A549 (cell line): ENCODE results near the gene CEBPB. TPM values are rescaled to one million over a fixed set of nuclear protein-coding genes. Genes with fewer than 3 reads are reported as not detected.
A peak's percentile ranks its signal among the peaks of the same experiment; 100 is the strongest.

Source experiments
- ATAC-seq, 2 experiments: fragments of 200-7000 bp in 1 of 2; fragments of >200 bp in 1 of 2; cut with Nextera tagmentation in 1 of 2; cut with Tn5 transposase in 1 of 2; 3 replicates each; pipeline versions ENCODE4 v1.8.0 to v1.9.1; 2018 to 2020; ENCODE audit warnings: mild to moderate bottlenecking in 1 of 2, moderate library complexity in 1 of 2
- CTCF ChIA-PET: fragments of 300-600 bp; sonication (Branson Sonifier 250); formaldehyde crosslinking; extraction: SDS; loops from one replicate; lab custom pipeline; 2021; ENCODE audit warnings: antibody characterized with exemption, inconsistent platforms; lab: Yijun Ruan, JAX
- POLR2A ChIA-PET: fragments of 350-600 bp; formaldehyde crosslinking; extraction: SDS; loops from one replicate; lab custom pipeline; 2021; ENCODE audit warnings: antibody characterized with exemption, inconsistent platforms; lab: Yijun Ruan, JAX
- DNase-seq, 2 experiments: peaks; one replicate each; pipeline versions ENCODE4 v3.0.0 to v3.0.0-alpha.2; 2011 to 2016; ENCODE audit warnings: low read depth in 1 of 2, low spot score in 1 of 2
- FAIRE-seq: peaks from 2 replicates; lab custom pipeline; 2011; peaks lifted over from hg19 to GRCh38; lab: Jason Lieb, UNC
- H3K27ac ChIP-seq, 2 experiments: fragments of >200 bp; sonication (Bioruptor Twin); formaldehyde crosslinking; 3 replicates each; pipeline ENCODE4 v1.5.1; 2016 to 2017
- H3K4me1 ChIP-seq: fragments of >200 bp; sonication (Bioruptor Twin); formaldehyde crosslinking; 3 replicates; pipeline ENCODE4 v1.6.1; 2016
- H3K4me2 ChIP-seq: fragments of >200 bp; sonication (Bioruptor Twin); formaldehyde crosslinking; 3 replicates; pipeline ENCODE4 v1.6.1; 2016
- H3K4me3 ChIP-seq: fragments of >200 bp; sonication (Bioruptor Twin); formaldehyde crosslinking; 3 replicates; pipeline ENCODE4 v1.5.1; 2016
- H3K9me3 ChIP-seq: fragments of >200 bp; sonication (Bioruptor Twin); formaldehyde crosslinking; 3 replicates; pipeline ENCODE4 v1.6.1; 2016
- BHLHE40 ChIP-seq: IDR thresholded peaks from 2 replicates; pipeline ENCODE4 v1.6.1; 2012; ENCODE audit warnings: low read depth, low read length, inconsistent platforms
- CBX8 ChIP-seq: fragments of 200-600 bp; sonication (generic); IDR thresholded peaks from 2 replicates; pipeline ENCODE4 v1.6.1; 2016
- CHD4 ChIP-seq: fragments of 200-600 bp; sonication (generic); IDR thresholded peaks from 2 replicates; pipeline ENCODE4 v1.6.1; 2016; ENCODE audit warnings: antibody characterized with exemption, mild to moderate bottlenecking, borderline replicate concordance
- ELK1 ChIP-seq: fragments of 150-350 bp; IDR thresholded peaks from 2 replicates; pipeline ENCODE4 v1.6.1; 2014; ENCODE audit warnings: low read depth, mild to moderate bottlenecking, low read length
- EP300 ChIP-seq, 2 experiments: fragments of >200 bp; sonication (Bioruptor Twin); formaldehyde crosslinking; IDR thresholded peaks; 2 replicates in 1 of 2; 3 replicates in 1 of 2; pipeline ENCODE4 v1.6.1; 2016 to 2017
- FOSB ChIP-seq: fragments of 250-450 bp; sonication (Bioruptor Pico); IDR thresholded peaks from 2 replicates; pipeline ENCODE4 v1.5.0; 2020; ENCODE audit warnings: mild to moderate bottlenecking, moderate library complexity
- FOSL2 ChIP-seq, 2 experiments: fragments of 450-650 bp in 1 of 2; fragments of >200 bp in 1 of 2; sonication (Bioruptor Twin) in 1 of 2; formaldehyde crosslinking; IDR thresholded peaks; 2 replicates each; pipeline versions ENCODE4 v1.5.0 to v1.6.1; 2016 to 2020; ENCODE audit warnings: mild to moderate bottlenecking in 1 of 2, moderate library complexity in 1 of 2
- HDAC2 ChIP-seq: fragments of 200-600 bp; sonication (generic); IDR thresholded peaks from 2 replicates; pipeline ENCODE4 v1.6.1; 2016
- HEYL ChIP-seq: fragments of 250-450 bp; sonication (Bioruptor Pico); IDR thresholded peaks from 2 replicates; pipeline ENCODE4 v1.8.0; 2021; ENCODE audit warnings: mild to moderate bottlenecking, moderate library complexity
- HOXA7 ChIP-seq: fragments of 250-450 bp; sonication (Bioruptor Pico); IDR thresholded peaks from 2 replicates; pipeline ENCODE4 v1.5.0; 2020; ENCODE audit warnings: mild to moderate bottlenecking, moderate library complexity
- HOXB13 ChIP-seq: fragments of 250-450 bp; sonication (Bioruptor Pico); IDR thresholded peaks from 2 replicates; pipeline ENCODE4 v1.5.0; 2020; ENCODE audit warnings: low read depth, mild to moderate bottlenecking, moderate library complexity
- JUNB ChIP-seq: fragments of >200 bp; sonication (Bioruptor Twin); formaldehyde crosslinking; IDR thresholded peaks from 2 replicates; pipeline ENCODE4 v1.6.1; 2016
- KDM5A ChIP-seq: fragments of 200-600 bp; sonication (generic); IDR thresholded peaks from 2 replicates; pipeline ENCODE4 v1.6.1; 2016; ENCODE audit warnings: antibody characterized with exemption, mild to moderate bottlenecking
- MAFK ChIP-seq: fragments of 450-650 bp; IDR thresholded peaks from 2 replicates; pipeline ENCODE4 v1.6.1; 2014; ENCODE audit not compliant: partially characterized antibody
- MAX ChIP-seq: IDR thresholded peaks from 2 replicates; pipeline ENCODE4 v1.6.1; 2012
- NPAS2 ChIP-seq: fragments of 250-450 bp; sonication (Bioruptor Pico); IDR thresholded peaks from 2 replicates; pipeline ENCODE4 v1.8.0; 2022; ENCODE audit warnings: mild to moderate bottlenecking, moderate library complexity, borderline replicate concordance
- POLR2A ChIP-seq: IDR thresholded peaks from 2 replicates; pipeline ENCODE4 v1.6.1; 2012; ENCODE audit warnings: mild to moderate bottlenecking, low read length
- POLR2AphosphoS2 ChIP-seq: conservative IDR thresholded peaks from 2 replicates; pipeline ENCODE4 v1.6.1; 2012; ENCODE audit warnings: low read length, improper control_type of control experiment, inconsistent platforms
- RAD21 ChIP-seq, 2 experiments: fragments of >200 bp in 1 of 2; sonication (Bioruptor Twin) in 1 of 2; formaldehyde crosslinking in 1 of 2; IDR thresholded peaks in 1 of 2; conservative IDR thresholded peaks in 1 of 2; 2 replicates in 1 of 2; 3 replicates in 1 of 2; pipeline ENCODE4 v1.6.1; 2012 to 2018; ENCODE audit warnings: inconsistent platforms in 1 of 2
- RFX5 ChIP-seq: fragments of 450-650 bp; IDR thresholded peaks from 2 replicates; pipeline ENCODE4 v1.7.1; 2014; ENCODE audit warnings: antibody characterized with exemption, mild to moderate bottlenecking, moderate library complexity
- RNF2 ChIP-seq: fragments of 200-600 bp; sonication (generic); IDR thresholded peaks from 2 replicates; pipeline ENCODE4 v1.6.1; 2016; ENCODE audit warnings: low read depth, mild to moderate bottlenecking, antibody characterized with exemption, moderate library complexity, borderline replicate concordance
- SMC3 ChIP-seq: fragments of >200 bp; sonication (Bioruptor Twin); formaldehyde crosslinking; IDR thresholded peaks from 3 replicates; pipeline ENCODE4 v1.6.1; 2018; ENCODE audit warnings: inconsistent platforms
- SREBF2 ChIP-seq: fragments of 450-650 bp; IDR thresholded peaks from 2 replicates; pipeline ENCODE4 v1.6.1; 2014; ENCODE audit warnings: mild to moderate bottlenecking, moderate library complexity
- USF2 ChIP-seq: fragments of 450-650 bp; IDR thresholded peaks from 2 replicates; pipeline ENCODE4 v1.6.1; 2014; ENCODE audit warnings: antibody characterized with exemption
- ZSCAN20 ChIP-seq: fragments of 250-450 bp; sonication (Bioruptor Pico); IDR thresholded peaks from 2 replicates; pipeline ENCODE4 v1.8.0; 2022; ENCODE audit warnings: mild to moderate bottlenecking, moderate library complexity
- WGBS: methylation state at CpG from one replicate; pipeline ENCODE4 v1.1.6; 2017; ENCODE audit errors: missing lambda C conversion rate; 5-methylcytosine and 5-hydroxymethylcytosine counted together
- polyA plus RNA-seq, 4 experiments: library from polyadenylated mRNA; depleted of rRNA in 3 of 4; stranded (reverse); fragments of >200 nt; fragmentation: RNase III in 1 of 4; extraction: RNeasy Plus Mini Kit Qiagen cat#74134 plus additional on column Dnase treatment in 1 of 4; gene quantifications; 2 replicates in 3 of 4; 3 replicates in 1 of 4; pipeline ENCODE4 v1.2.3, GENCODE V29; 2011 to 2017

CEBPB gene
- polyA plus RNA-seq, 2 of the 4 experiments (the other 2 are of a cell fraction) = 45.4 to 74.0 TPM

- no peak overlapping the region for H3K4me2 ChIP-seq
- TF ChIP-seq SMC3 (no peak), MAX (no peak), RFX5 (no peak), HEYL (no peak), POLR2A (no peak), JUNB (no peak), ZSCAN20 (CRISPR knock-in tag) (no peak), SREBF2 (no peak), NPAS2 (no peak), RNF2 (no peak), FOSB (CRISPR knock-in tag) (no peak), EP300 (IDR thresholded peaks at IDR 0.05) (no peak), HOXA7 (CRISPR knock-in tag) (no peak), MAFK (no peak), BHLHE40 (no peak), CBX8 (no peak), KDM5A (no peak), HOXB13 (CRISPR knock-in tag) (no peak), FOSL2 (IDR thresholded peaks at IDR 0.05) (no peak), FOSL2 (CRISPR knock-in tag; IDR thresholded peaks at IDR 0.05) (no peak)
- TF ChIP-seq, all 56 proteins: peak for 0
- FAIRE-seq (no peak), DNase-seq (no peak), ATAC-seq (no peak)
- peaks cover 9% of the 10 kb centered on the region for H3K4me1 ChIP-seq
- no peaks in the 10 kb centered on the region for H3K9me3 ChIP-seq
- H3K4me3 ChIP-seq = no peak overlapping the region
- 95% methylated on average over 7 of the region's 7 CpGs for WGBS
- no peak overlapping the region for H3K27ac ChIP-seq
- ChIA-PET CTCF (interaction anchor here (1.2 to 2.1 kb wide), 3 partner anchors 9 to 44 kb away, joined by 4 to 7 read pairs (median 5); no protein-coding TSS in a partner anchor), POLR2A (no interaction called here)
These were observed 39.6 kb downstream of the CEBPB start for GRCh38 chr20:50230184-50230583.

- Histone ChIP-seq H3K27ac (peak overlapping the region in 1 of 2 experiments; percentile 10; a peak in 1 of 6 replicates), H3K4me3 (no peak overlapping the region), H3K9me3 (no peaks in the 10 kb centered on the region), H3K4me2 (no peak overlapping the region), H3K4me1 (peaks cover 9% of the 10 kb centered on the region)
- WGBS = 82% methylated on average over 9 of the region's 9 CpGs
- no peak for ATAC-seq
- no peak for TF ChIP-seq HOXA7 (CRISPR knock-in tag)
- no peak for TF ChIP-seq HOXB13 (CRISPR knock-in tag)
- no peak for TF ChIP-seq POLR2A
- no peak for TF ChIP-seq USF2
- TF ChIP-seq MAX = no peak
- TF ChIP-seq HDAC2 = no peak
- no peak for TF ChIP-seq CHD4
- no peak for TF ChIP-seq ELK1
- no peak for TF ChIP-seq JUNB
- no peak for TF ChIP-seq RAD21 (conservative IDR thresholded peaks at IDR 0.05 in 1 of 2, IDR thresholded peaks at IDR 0.05 in 1 of 2)
- no peak for TF ChIP-seq POLR2AphosphoS2
- CTCF ChIA-PET = interaction anchor here (0.5 to 2.1 kb wide), 7 partner anchors 10 to 349 kb away, joined by 3 to 7 read pairs (median 4); no protein-coding TSS in a partner anchor
- POLR2A ChIA-PET = no interaction called here
- FAIRE-seq = no peak
- no peak for DNase-seq
These were observed 40.4 kb downstream of the CEBPB start for GRCh38 chr20:50230871-50231560.
